Bronchial epithelial cell (primary cell): ENCODE data around the gene ZC3H12D. TPM values are rescaled to one million over a fixed set of nuclear protein-coding genes. Genes with fewer than 3 reads are reported as not detected.
A peak's percentile ranks its signal among the peaks of the same experiment; 100 is the strongest.

Experiments used
- DNase-seq: peaks from one replicate; pipeline ENCODE4 v3.0.0-alpha.2; 2010; ENCODE audit warnings: low read depth
- FAIRE-seq: peaks from 2 replicates; lab custom pipeline; 2011; peaks lifted over from hg19 to GRCh38; lab: Jason Lieb, UNC
- H3K27me3 ChIP-seq: 2 replicates; pipeline ENCODE4 v1.5.1; 2011; ENCODE audit warnings: low read length; ENCODE audit not compliant: control insufficient read depth, insufficient read depth
- H3K36me3 ChIP-seq: 2 replicates; pipeline ENCODE4 v1.5.1; 2011; ENCODE audit warnings: low read length; ENCODE audit not compliant: control insufficient read depth, insufficient read depth
- H3K4me3 ChIP-seq: 2 replicates; pipeline ENCODE4 v1.5.1; 2011; ENCODE audit warnings: mild to moderate bottlenecking, low read depth, low read length, control low read depth
- CTCF ChIP-seq: IDR thresholded peaks from 2 replicates; pipeline ENCODE4 v1.5.1; 2011; ENCODE audit warnings: mild to moderate bottlenecking, moderate library complexity, low read length, control low read depth, inconsistent platforms; ENCODE audit not compliant: insufficient read depth, severe bottlenecking
- total RNA-seq: library from RNA; depleted of rRNA; stranded (reverse); fragments of >200 nt; gene quantifications from 2 replicates; pipeline ENCODE4 v1.2.1, GENCODE V29; 2014

ZC3H12D gene
- total RNA-seq, 1 donor from 2014 or later: under 0.01 TPM

- no peak for DNase-seq
- FAIRE-seq: no peak
- no peak for TF ChIP-seq CTCF
- Histone ChIP-seq H3K4me3 (no peak overlapping the region), H3K36me3 (peaks cover 3% of the 10 kb centered on the region), H3K27me3 (no peaks in the 10 kb centered on the region)
Observed at GRCh38 chr6:149414009-149414408, 70.8 kb downstream of the ZC3H12D start.

- TF ChIP-seq CTCF: no peak
- Histone ChIP-seq H3K36me3 (peaks cover 3% of the 10 kb centered on the region), H3K27me3 (no peaks in the 10 kb centered on the region), H3K4me3 (no peak overlapping the region)
- no peak for FAIRE-seq
- no peak for DNase-seq
Observed at GRCh38 chr6:149410557-149410956, 74.3 kb downstream of the ZC3H12D start.

GRCh38 chr6:149409617-149410016, 75.2 kb downstream of the ZC3H12D start:
- DNase-seq: no peak
- no peak for TF ChIP-seq CTCF
- H3K36me3 ChIP-seq: peaks cover 3% of the 10 kb centered on the region
- no peak overlapping the region for H3K4me3 ChIP-seq
- no peak for FAIRE-seq
- no peaks in the 10 kb centered on the region for H3K27me3 ChIP-seq

- DNase-seq (peak; percentile 43), FAIRE-seq (no peak)
- H3K4me3 ChIP-seq: no peak overlapping the region
- peaks cover 3% of the 10 kb centered on the region for H3K36me3 ChIP-seq
- TF ChIP-seq CTCF: no peak
- H3K27me3 ChIP-seq: no peaks in the 10 kb centered on the region
Observed at GRCh38 chr6:149405823-149406765, 78.7 kb downstream of the ZC3H12D start.

- DNase-seq (peak; percentile 82), FAIRE-seq (no peak)
- H3K27me3 ChIP-seq: no peaks in the 10 kb centered on the region
- no peak overlapping the region for H3K4me3 ChIP-seq
- no peak for TF ChIP-seq CTCF
- H3K36me3 ChIP-seq: peaks cover 5% of the 10 kb centered on the region
Observed at GRCh38 chr6:149403534-149403933, 81.3 kb downstream of the ZC3H12D start.

- Histone ChIP-seq H3K4me3 (no peak within 1 kb of the TSS), H3K36me3 (peaks cover 7% of the 10 kb centered on the region), H3K27me3 (no peaks in the 10 kb centered on the region)
- no peak for FAIRE-seq
- no peak for DNase-seq
- TF ChIP-seq CTCF: no peak
Observed at GRCh38 chr6:149400050-149400449, 84.8 kb downstream of the ZC3H12D start, which contains the start of gene SUMO4. Gene SUMO4 (plus strand): TSS chr6:149400262. CDS start chr6:149400392, 130 bp downstream.
